ENCODE results near the gene NUMB.

Gene NUMB

DNA sequence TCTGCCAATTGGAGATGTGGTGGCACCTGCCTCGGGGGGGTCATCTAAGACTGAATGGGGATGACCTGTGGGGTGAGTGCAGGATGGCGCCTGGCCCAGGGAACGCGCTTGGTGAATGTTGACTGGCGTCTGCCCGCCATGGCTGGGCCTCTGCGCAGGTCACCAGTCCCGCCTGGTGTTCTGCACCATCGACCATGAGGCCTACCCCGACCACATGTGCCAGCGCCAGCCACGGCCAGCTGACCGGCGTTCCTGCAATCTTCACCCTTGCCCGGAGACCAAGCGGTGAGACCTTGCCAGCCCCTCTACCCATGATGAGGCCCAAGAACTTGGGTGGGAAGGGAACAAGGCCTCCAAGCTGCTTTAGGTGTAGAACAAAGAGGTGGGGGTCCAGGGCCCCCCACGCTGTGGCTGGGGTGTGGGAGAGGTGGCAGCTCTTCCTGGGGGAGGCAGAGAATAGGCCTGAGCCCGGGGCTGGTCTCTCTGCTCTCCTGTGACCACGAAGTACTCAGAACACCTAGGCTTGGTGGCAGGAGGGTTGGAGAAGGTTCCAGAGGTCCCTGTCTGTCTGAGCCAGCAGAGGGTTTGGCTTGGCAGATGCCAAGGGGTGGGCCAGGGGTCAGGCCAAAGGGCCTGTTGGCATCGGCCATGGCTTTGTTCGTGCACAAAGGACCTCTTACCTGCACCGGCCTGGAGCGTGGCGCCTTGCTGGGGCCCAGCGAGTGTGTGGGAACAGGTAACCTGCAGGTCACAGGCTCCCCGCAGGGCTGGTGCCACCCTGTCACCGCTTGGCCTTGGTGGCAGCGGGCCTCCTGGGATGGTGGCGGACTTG is 205.6 kb downstream of the NUMB start:
- Histone ChIP-seq H3K9ac (ENCODE audit: low read length) (no peak overlapping the region), H3K9me3 (ENCODE audit: control insufficient read depth, insufficient read depth, low read depth, low read length) (no peaks in the 10 kb centered on the region), H3K36me3 (ENCODE audit: control insufficient read depth, insufficient read depth, low read length) (no peaks in the 10 kb centered on the region; the same call in 1 of the 2 replicates), H3K27me3 (ENCODE audit: control insufficient read depth, insufficient read depth, low read length) (no peaks in the 10 kb centered on the region), H3K27ac (ENCODE audit: low read depth, low read length) (no peak overlapping the region), H3K4me1 (ENCODE audit: control insufficient read depth, insufficient read depth, low read length) (no peaks in the 10 kb centered on the region), H3K4me3 (ENCODE audit: low read depth, low read length) (no peak overlapping the region)

- 0 out of 2 replicates have a peak, but pooled peaks cover 4% of the 10 kb centered on the region for H3K4me1 ChIP-seq (ENCODE audit: control insufficient read depth, insufficient read depth, low read length)
- no peak overlapping the region for H3K9ac ChIP-seq (ENCODE audit: low read length)
- no peaks in the 10 kb centered on the region for H3K27me3 ChIP-seq (ENCODE audit: control insufficient read depth, insufficient read depth, low read length)
- H3K4me3 ChIP-seq (ENCODE audit: low read depth, low read length), result no peak overlapping the region
- H3K9me3 ChIP-seq (ENCODE audit: control insufficient read depth, insufficient read depth, low read depth, low read length), result no peaks in the 10 kb centered on the region
- no peak overlapping the region for H3K27ac ChIP-seq (ENCODE audit: low read depth, low read length)
- H3K36me3 ChIP-seq (ENCODE audit: control insufficient read depth, insufficient read depth, low read length), result no peaks in the 10 kb centered on the region; the same call in 1 of the 2 replicates
These were observed 206.7 kb downstream of the NUMB start for GRCh38 chr14:73251516-73252215.

- Histone ChIP-seq H3K27me3 (ENCODE audit: control insufficient read depth, insufficient read depth, low read length) (no peaks in the 10 kb centered on the region), H3K9ac (ENCODE audit: low read length) (no peak overlapping the region), H3K36me3 (ENCODE audit: control insufficient read depth, insufficient read depth, low read length) (no peaks in the 10 kb centered on the region; the same call in 1 of the 2 replicates), H3K9me3 (ENCODE audit: control insufficient read depth, insufficient read depth, low read depth, low read length) (no peaks in the 10 kb centered on the region), H3K4me1 (ENCODE audit: control insufficient read depth, insufficient read depth, low read length) (0 out of 2 replicates have a peak, but pooled peaks cover 4% of the 10 kb centered on the region), H3K27ac (ENCODE audit: low read depth, low read length) (no peak overlapping the region), H3K4me3 (ENCODE audit: low read depth, low read length) (no peak overlapping the region)
These were observed 207.4 kb downstream of the NUMB start for GRCh38 chr14:73250781-73251500.

DNA sequence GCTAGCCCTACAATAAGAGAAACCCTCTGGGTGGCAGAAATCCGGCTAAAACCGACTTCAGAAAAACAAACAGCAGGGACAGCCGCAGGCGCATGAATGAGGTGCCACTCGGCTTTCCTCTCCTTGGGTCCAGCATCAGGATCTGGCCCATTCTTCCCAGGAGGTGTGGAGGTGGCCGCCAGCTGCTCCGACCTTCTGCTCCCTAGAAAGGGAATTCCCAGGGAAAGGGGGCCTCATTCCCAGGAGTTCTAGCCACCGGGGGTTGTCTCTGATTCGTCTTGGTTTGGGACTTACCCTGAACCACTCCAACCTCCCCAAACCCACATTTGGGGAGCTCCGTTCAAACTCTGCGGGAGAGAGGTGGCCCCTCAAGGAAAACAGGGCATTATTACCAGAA is 208.0 kb downstream of the NUMB start:
- Histone ChIP-seq H3K27ac (ENCODE audit: low read depth, low read length) (no peak overlapping the region), H3K9ac (ENCODE audit: low read length) (no peak overlapping the region), H3K36me3 (ENCODE audit: control insufficient read depth, insufficient read depth, low read length) (no peaks in the 10 kb centered on the region; the same call in 1 of the 2 replicates), H3K27me3 (ENCODE audit: control insufficient read depth, insufficient read depth, low read length) (peaks cover 4% of the 10 kb centered on the region; the same call in 1 of the 2 replicates), H3K4me1 (ENCODE audit: control insufficient read depth, insufficient read depth, low read length) (0 out of 2 replicates have a peak, but pooled peaks cover 4% of the 10 kb centered on the region), H3K4me3 (ENCODE audit: low read depth, low read length) (no peak overlapping the region), H3K9me3 (ENCODE audit: control insufficient read depth, insufficient read depth, low read depth, low read length) (no peaks in the 10 kb centered on the region)

- Histone ChIP-seq H3K4me1 (ENCODE audit: control insufficient read depth, insufficient read depth, low read length) (0 out of 2 replicates have a peak, but pooled peaks cover 4% of the 10 kb centered on the region), H3K27ac (ENCODE audit: low read depth, low read length) (no peak overlapping the region), H3K9me3 (ENCODE audit: control insufficient read depth, insufficient read depth, low read depth, low read length) (no peaks in the 10 kb centered on the region), H3K9ac (ENCODE audit: low read length) (no peak overlapping the region), H3K4me3 (ENCODE audit: low read depth, low read length) (no peak overlapping the region), H3K27me3 (ENCODE audit: control insufficient read depth, insufficient read depth, low read length) (peaks cover 10% of the 10 kb centered on the region), H3K36me3 (ENCODE audit: control insufficient read depth, insufficient read depth, low read length) (no peaks in the 10 kb centered on the region; the same call in 1 of the 2 replicates)
These were observed 208.6 kb downstream of the NUMB start for GRCh38 chr14:73249564-73250316.

- no peak overlapping the region for H3K9ac ChIP-seq (ENCODE audit: low read length)
- H3K27ac ChIP-seq (ENCODE audit: low read depth, low read length), result no peak overlapping the region
- H3K36me3 ChIP-seq (ENCODE audit: control insufficient read depth, insufficient read depth, low read length), result no peaks in the 10 kb centered on the region; the same call in 1 of the 2 replicates
- H3K4me1 ChIP-seq (ENCODE audit: control insufficient read depth, insufficient read depth, low read length), result 0 out of 2 replicates have a peak, but pooled peaks cover 4% of the 10 kb centered on the region
- H3K9me3 ChIP-seq (ENCODE audit: control insufficient read depth, insufficient read depth, low read depth, low read length), result no peaks in the 10 kb centered on the region
- H3K4me3 ChIP-seq (ENCODE audit: low read depth, low read length), result no peak overlapping the region
- H3K27me3 ChIP-seq (ENCODE audit: control insufficient read depth, insufficient read depth, low read length), result peaks cover 12% of the 10 kb centered on the region
These were observed 209.2 kb downstream of the NUMB start for GRCh38 chr14:73249108-73249507.

DNA sequence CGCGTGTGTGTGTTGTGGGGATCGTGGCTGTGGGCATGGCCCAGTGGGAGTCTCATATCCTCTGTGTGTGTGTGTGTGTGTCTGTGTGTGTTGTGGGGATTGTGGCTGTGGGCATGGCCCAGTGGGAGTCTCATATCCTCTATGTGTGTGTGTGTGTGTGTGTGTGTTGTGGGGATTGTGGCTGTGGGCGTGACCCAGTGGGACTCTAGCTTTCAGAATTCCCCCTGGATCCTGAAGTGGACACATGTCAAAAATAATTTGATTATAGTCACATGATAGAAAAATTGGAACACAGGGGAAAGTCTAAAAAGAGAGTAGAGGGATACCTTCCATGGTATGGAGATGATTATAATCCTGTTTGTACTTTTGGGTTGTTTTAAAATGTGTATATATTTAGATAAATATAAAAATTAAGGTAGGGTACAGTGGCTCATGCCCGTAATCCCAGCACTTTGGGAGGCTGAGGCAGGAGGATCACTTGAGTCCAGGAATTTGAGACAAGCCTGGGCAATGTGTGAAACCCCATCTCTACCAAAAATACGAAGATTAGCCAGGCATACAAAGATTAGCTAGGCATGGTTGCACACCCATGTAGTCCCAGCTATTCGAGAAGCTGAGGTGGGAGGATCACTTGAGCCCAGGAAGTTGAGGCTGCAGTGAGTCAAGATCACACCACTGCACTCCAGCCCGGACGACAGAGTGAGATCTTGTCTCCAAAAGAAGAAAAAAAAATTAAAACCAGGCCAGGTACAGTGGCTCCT is 210.1 kb downstream of the NUMB start:
- Histone ChIP-seq H3K27ac (ENCODE audit: low read depth, low read length) (no peak overlapping the region), H3K9ac (ENCODE audit: low read length) (no peak overlapping the region), H3K36me3 (ENCODE audit: control insufficient read depth, insufficient read depth, low read length) (no peaks in the 10 kb centered on the region; the same call in 1 of the 2 replicates), H3K27me3 (ENCODE audit: control insufficient read depth, insufficient read depth, low read length) (peaks cover 14% of the 10 kb centered on the region), H3K9me3 (ENCODE audit: control insufficient read depth, insufficient read depth, low read depth, low read length) (no peaks in the 10 kb centered on the region), H3K4me3 (ENCODE audit: low read depth, low read length) (no peak overlapping the region), H3K4me1 (ENCODE audit: control insufficient read depth, insufficient read depth, low read length) (0 out of 2 replicates have a peak, but pooled peaks cover 4% of the 10 kb centered on the region)

DNA sequence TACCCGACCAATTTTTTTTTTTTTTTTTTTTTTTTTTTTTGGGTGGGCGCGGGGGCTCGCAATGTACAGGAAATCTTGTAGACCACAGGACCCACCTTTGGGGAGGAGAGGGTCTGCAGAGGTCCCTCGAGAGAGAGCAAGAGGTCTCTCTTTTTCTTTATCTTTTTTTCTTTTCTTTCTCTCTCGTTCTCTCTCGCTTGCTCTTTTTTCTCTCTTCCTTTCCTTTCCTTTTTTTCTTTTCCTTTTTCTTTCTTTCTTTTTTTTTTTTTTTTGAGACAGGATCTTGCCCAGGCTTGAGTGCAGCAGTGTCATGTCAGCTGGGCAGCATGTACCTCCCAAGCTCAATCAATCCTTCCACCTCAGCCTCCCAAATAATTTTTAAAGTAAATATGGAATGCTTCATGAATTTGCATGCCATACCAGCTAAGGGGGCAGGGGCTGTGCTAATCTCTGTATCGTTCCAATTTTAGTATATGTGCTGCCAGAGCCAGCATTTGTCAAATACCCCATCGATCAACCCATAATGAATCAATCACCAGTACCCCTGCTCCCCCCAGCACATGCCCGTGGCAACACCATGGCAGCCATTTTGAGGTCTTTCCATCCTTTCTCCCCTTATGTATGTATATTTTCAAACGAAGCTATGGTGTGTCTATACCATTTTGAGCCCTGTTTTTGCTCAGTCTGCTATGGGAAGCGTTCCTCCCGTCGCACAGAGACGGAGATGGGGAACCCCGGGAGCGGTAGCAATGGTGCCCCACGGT is 211.8 kb downstream of the NUMB start:
- H3K27ac ChIP-seq (ENCODE audit: low read depth, low read length), result no peak overlapping the region
- H3K9me3 ChIP-seq (ENCODE audit: control insufficient read depth, insufficient read depth, low read depth, low read length), result no peaks in the 10 kb centered on the region
- H3K27me3 ChIP-seq (ENCODE audit: control insufficient read depth, insufficient read depth, low read length), result peaks cover 21% of the 10 kb centered on the region
- no peaks in the 10 kb centered on the region; the same call in 1 of the 2 replicates for H3K36me3 ChIP-seq (ENCODE audit: control insufficient read depth, insufficient read depth, low read length)
- no peak overlapping the region for H3K9ac ChIP-seq (ENCODE audit: low read length)
- H3K4me1 ChIP-seq (ENCODE audit: control insufficient read depth, insufficient read depth, low read length), result 0 out of 2 replicates have a peak, but pooled peaks cover 9% of the 10 kb centered on the region
- H3K4me3 ChIP-seq (ENCODE audit: low read depth, low read length), result peak overlapping the region; percentile 80

GRCh38 chr14:73245480-73246325 is 212.6 kb downstream of the NUMB start:
- Histone ChIP-seq H3K27me3 (ENCODE audit: control insufficient read depth, insufficient read depth, low read length) (peaks cover 29% of the 10 kb centered on the region), H3K4me1 (ENCODE audit: control insufficient read depth, insufficient read depth, low read length) (peaks cover 15% of the 10 kb centered on the region), H3K27ac (ENCODE audit: low read depth, low read length) (no peak overlapping the region), H3K36me3 (ENCODE audit: control insufficient read depth, insufficient read depth, low read length) (no peaks in the 10 kb centered on the region), H3K9me3 (ENCODE audit: control insufficient read depth, insufficient read depth, low read depth, low read length) (no peaks in the 10 kb centered on the region), H3K9ac (ENCODE audit: low read length) (no peak overlapping the region), H3K4me3 (ENCODE audit: low read depth, low read length) (peak overlapping the region; percentile 80)

Data from HUES6 (cell line).